ENCODE measurements around the gene ACTL6B.
A peak's percentile ranks its signal among the peaks of the same experiment; 100 is the strongest.

DNA sequence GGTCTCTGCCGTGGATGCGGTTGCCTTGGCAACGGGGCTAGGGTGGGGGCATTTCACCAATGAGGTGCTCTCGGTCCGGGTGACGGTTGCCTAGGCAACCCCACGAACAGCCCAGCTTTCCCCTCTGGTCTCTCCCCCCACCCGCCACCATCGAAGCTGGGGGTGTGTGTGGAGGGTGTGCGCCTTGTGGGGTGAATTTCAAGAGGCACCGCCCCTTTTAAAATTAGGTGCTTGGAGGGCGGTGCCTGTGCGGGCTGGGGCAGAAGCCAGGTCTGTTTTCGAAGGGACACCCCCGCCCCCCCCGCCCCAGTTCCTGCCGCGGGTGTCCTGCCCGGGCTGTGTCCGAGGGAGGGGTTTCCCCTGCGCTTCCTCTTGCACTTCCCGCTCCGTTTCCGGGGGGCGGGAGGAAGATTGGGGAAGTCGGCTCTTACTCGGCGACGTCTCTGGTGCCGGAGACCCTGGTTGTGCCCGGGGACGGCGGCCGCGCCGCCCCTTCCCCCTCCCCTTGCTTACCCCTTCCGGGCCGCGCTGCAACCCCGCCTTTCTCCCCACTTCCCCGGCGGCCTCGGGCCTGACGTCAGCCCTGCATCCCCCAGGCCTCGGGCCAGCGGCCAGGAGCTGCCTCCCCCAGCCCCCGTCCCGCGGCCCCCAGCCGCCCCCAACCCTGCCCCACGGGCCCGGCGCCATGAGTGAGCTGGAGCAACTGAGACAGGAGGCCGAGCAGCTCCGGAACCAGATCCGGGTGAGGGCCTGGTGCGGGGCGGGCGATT lies 19.5 kb upstream of the ACTL6B start:
- TF ChIP-seq CTCF (IDR thresholded peaks at IDR 0.05 in 8 of 11, conservative IDR thresholded peaks at IDR 0.05 in 3 of 11) = peak in 1 of 11 experiments; percentile 11
- TF ChIP-seq POLR2AphosphoS5 (IDR thresholded peaks at IDR 0.05) = peak; percentile 88 to 94 (median 91)
- TF ChIP-seq POLR2A (IDR thresholded peaks at IDR 0.05) = no peak
